ENCODE data around the gene VSNL1. TPM values are rescaled to one million over a fixed set of nuclear protein-coding genes. Genes with fewer than 3 reads are reported as not detected.

Gene VSNL1
- total RNA-seq, 2 donors from 2014 or later = not detected

- H3K4me1 ChIP-seq (ENCODE audit: control insufficient read depth in 1 of 2, low read depth in 2 of 2) = peaks cover 8 to 15% of the 10 kb centered on the region in 2 donors
- H3K9me3 ChIP-seq = no peaks in the 10 kb centered on the region
- no peaks in the 10 kb centered on the region for H3K27me3 ChIP-seq (replicated peaks; ENCODE audit: insufficient read depth)
- no peak for TF ChIP-seq CTCF (IDR thresholded peaks at IDR 0.05)
- no peak overlapping the region for H3K4me3 ChIP-seq
- H3K27ac ChIP-seq = no peak overlapping the region
- H3K36me3 ChIP-seq = no peaks in the 10 kb centered on the region
- ATAC-seq (ENCODE audit: insufficient number of reproducible peaks, low FRiP score, low read depth) (no peak), DNase-seq (ENCODE audit: low spot score) (no peak)
These were observed 52.9 kb downstream of the VSNL1 start for GRCh38 chr2:17593445-17593840.

DNA sequence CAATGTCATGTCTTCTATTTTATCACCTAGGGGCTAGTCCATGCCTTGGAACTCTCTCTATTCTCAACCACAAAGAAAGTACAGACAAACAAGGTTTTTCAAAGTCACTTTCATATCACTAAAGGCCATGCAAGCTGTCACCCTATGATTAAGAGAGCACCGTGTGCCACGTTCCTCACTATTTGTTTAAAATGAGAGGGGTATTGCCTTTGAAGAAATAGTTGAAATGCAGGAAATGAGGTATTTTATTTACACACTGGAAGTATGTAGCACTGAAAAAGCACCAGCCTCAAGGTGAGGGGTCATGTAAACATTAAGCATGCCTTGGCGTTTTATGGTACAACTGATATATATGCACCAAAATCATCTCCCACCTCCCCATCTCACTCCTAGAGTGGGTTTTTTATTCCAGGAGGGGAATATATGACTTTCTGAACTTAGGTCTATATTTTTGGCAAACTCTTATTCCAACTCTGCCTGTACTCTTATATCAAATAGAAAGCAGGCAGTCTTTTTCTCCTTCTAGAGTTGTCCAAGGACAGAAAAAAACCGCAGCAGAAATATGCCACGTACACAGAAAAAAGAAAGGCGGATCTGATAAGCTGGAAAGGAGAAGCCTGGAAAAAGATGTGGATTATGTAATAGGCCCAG lies 53.5 kb downstream of the VSNL1 start:
- Histone ChIP-seq H3K9me3 (no peaks in the 10 kb centered on the region), H3K27me3 (replicated peaks; ENCODE audit: insufficient read depth) (no peaks in the 10 kb centered on the region), H3K4me1 (ENCODE audit: control insufficient read depth in 1 of 2, low read depth in 2 of 2) (peaks cover 8 to 15% of the 10 kb centered on the region in 2 donors), H3K4me3 (no peak overlapping the region), H3K36me3 (no peaks in the 10 kb centered on the region), H3K27ac (no peak overlapping the region)
- DNase-seq (ENCODE audit: low spot score) (no peak), ATAC-seq (ENCODE audit: insufficient number of reproducible peaks, low FRiP score, low read depth) (no peak)
- no peak for TF ChIP-seq CTCF (IDR thresholded peaks at IDR 0.05)

DNA sequence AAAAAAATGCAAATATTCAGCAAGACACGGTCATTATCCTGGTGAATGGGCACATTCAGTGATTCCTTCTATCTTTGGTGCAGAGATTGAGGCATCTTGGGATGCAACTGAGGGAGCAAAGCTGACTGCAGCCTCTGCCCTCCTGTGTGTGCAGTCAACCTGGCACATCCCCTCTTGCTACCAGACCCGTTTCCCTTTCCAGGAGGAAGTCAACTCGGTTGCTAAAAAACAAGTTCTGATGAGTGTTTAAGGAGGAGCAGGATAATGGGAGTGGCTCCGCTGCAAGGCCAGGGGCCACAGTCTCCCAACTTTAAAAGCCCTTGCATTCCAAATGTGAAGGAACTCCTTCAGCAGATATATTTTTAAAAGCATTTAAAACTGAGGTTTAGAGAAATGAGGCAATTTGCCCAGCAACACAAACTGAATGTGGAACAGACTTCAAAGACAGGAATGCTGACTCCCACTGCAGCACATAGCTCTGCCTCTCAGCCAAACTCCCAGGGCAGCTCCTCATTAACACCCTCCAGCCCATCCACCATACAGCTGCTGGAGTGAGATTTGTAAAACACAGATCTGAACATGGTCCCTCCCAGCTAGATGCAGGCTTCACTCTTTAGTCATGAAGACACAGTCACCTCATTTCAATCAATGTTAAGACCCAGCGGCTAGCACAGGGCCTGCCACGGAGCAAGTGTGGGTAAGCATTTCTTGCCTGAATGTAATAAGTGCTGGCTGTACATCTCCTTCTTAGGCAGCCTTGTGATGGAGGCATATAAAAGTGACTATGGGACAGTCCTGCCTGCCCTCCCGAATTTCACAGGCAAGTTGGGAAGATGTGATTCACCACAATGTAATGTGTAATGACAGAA lies 54.3 kb downstream of the VSNL1 start:
- no peaks in the 10 kb centered on the region for H3K36me3 ChIP-seq
- ATAC-seq (ENCODE audit: insufficient number of reproducible peaks, low FRiP score, low read depth) = no peak

GRCh38 chr2:17599617-17600016 lies 59.1 kb downstream of the VSNL1 start:
- no peak for TF ChIP-seq CTCF (IDR thresholded peaks at IDR 0.05)
- no peak for DNase-seq (ENCODE audit: low spot score)
- no peaks in the 10 kb centered on the region for H3K27me3 ChIP-seq (replicated peaks; ENCODE audit: insufficient read depth)
- H3K36me3 ChIP-seq = no peaks in the 10 kb centered on the region
- H3K9me3 ChIP-seq = no peaks in the 10 kb centered on the region
- peaks cover 1 to 4% of the 10 kb centered on the region in 2 donors for H3K4me1 ChIP-seq (ENCODE audit: control insufficient read depth in 1 of 2, low read depth in 2 of 2)
- no peak for ATAC-seq (ENCODE audit: insufficient number of reproducible peaks, low FRiP score, low read depth)
- no peak overlapping the region for H3K27ac ChIP-seq
- no peak overlapping the region for H3K4me3 ChIP-seq

More for the DNA sequence above, 54.3 kb downstream of the VSNL1 start:
- Histone ChIP-seq H3K4me1 (ENCODE audit: control insufficient read depth in 1 of 2, low read depth in 2 of 2) (peaks cover 8 to 15% of the 10 kb centered on the region in 2 donors), H3K27ac (no peak overlapping the region), H3K9me3 (no peaks in the 10 kb centered on the region), H3K27me3 (replicated peaks; ENCODE audit: insufficient read depth) (no peaks in the 10 kb centered on the region), H3K4me3 (no peak overlapping the region)
- no peak for DNase-seq (ENCODE audit: low spot score)
- no peak for TF ChIP-seq CTCF (IDR thresholded peaks at IDR 0.05)

DNA sequence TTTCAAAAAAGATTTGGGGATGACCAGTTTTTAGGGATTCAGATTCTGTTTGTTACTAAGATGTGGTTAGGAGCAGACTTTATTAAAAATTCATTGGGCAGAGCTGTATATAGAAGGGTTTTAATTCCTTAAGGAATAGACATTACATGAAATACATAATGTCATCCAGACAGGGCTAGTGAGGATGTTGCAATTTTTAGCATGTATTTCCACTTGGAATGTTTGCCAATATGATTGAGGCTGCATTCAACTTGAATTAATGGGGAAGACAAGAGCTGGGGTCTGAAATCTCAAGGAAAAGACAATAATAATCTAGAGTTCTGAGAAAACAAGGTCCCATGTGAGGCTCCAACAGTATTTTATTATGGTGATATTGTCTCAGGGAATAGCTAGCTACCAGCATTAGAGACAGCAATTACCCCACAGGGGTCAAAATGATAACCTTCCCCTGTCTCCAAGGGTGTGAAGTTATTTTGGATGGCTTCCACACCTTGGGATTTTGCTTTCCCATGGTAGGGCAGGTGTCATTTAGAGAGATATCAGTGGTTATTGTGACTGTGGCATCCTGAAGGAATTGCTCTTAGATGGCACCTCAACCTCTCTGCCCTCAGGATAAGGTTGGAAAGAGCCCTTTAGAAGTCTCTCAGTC lies 60.2 kb downstream of the VSNL1 start:
- TF ChIP-seq CTCF (IDR thresholded peaks at IDR 0.05) = no peak
- DNase-seq (ENCODE audit: low spot score) (no peak), ATAC-seq (ENCODE audit: insufficient number of reproducible peaks, low FRiP score, low read depth) (no peak)
- Histone ChIP-seq H3K4me1 (ENCODE audit: control insufficient read depth in 1 of 2, low read depth in 2 of 2) (no peaks in the 10 kb centered on the region), H3K27me3 (replicated peaks; ENCODE audit: insufficient read depth) (no peaks in the 10 kb centered on the region), H3K27ac (no peak overlapping the region), H3K9me3 (no peaks in the 10 kb centered on the region), H3K4me3 (no peak overlapping the region), H3K36me3 (no peaks in the 10 kb centered on the region)

Measured in thoracic aorta (tissue), 2 donors.